Stimulated activated naive B cell treated with anti-CD40 and anti-IgM and Interleukin-4, amounts not matched to agents 10 μg/mL and 1 μg/mL and 100 μg/mL, for 72 hours (primary cell): ENCODE results near the gene LRFN2.
A peak's percentile ranks its signal among the peaks of the same experiment; 100 is the strongest.

Experiments
- ATAC-seq, 2 donors: fragments of 150-1000 bp; cut with Tn5 transposase; replicated peaks; 2 replicates each; pipeline ENCODE4 v1.10.0; 2021; ENCODE audit warnings: moderate library complexity in 1 of 2
- DNase-seq: peaks from one replicate; pipeline ENCODE4 v3.0.0; 2021
- H3K27ac Mint-ChIP-seq: one replicate; pipeline ENCODE4 v1.8.0; 2022; ENCODE audit warnings: mild to moderate bottlenecking, mixed read lengths
- H3K27me3 Mint-ChIP-seq, 2 donors: one replicate each; pipeline ENCODE4 v1.8.0; 2022; ENCODE audit warnings: mixed read lengths in 2 of 2
- H3K36me3 Mint-ChIP-seq, 2 donors: one replicate each; pipeline ENCODE4 v1.8.0; 2022; ENCODE audit warnings: mixed read lengths in 2 of 2, mild to moderate bottlenecking in 1 of 2
- H3K4me1 Mint-ChIP-seq, 2 donors: one replicate each; pipeline ENCODE4 v1.8.0; 2022; ENCODE audit warnings: mixed read lengths in 2 of 2, mild to moderate bottlenecking in 1 of 2
- H3K4me3 Mint-ChIP-seq, 2 donors: one replicate each; pipeline ENCODE4 v1.8.0; 2022; ENCODE audit warnings: mild to moderate bottlenecking in 2 of 2, mixed read lengths in 2 of 2, moderate library complexity in 1 of 2
- H3K9me3 Mint-ChIP-seq, 2 donors: one replicate each; pipeline ENCODE4 v1.8.0; 2022; ENCODE audit warnings: mixed read lengths in 2 of 2, mild to moderate bottlenecking in 1 of 2

Gene LRFN2

GRCh38 chr6:40577672-40578071 lies 9.5 kb downstream of the LRFN2 start:
- Mint-ChIP-seq H3K4me3 (no peak overlapping the region), H3K36me3 (no peaks in the 10 kb centered on the region), H3K9me3 (no peaks in the 10 kb centered on the region), H3K4me1 (peaks cover 4 to 8% of the 10 kb centered on the region in 2 donors), H3K27me3 (peaks cover 0 to 4% of the 10 kb centered on the region in 2 donors), H3K27ac (no peak overlapping the region)
- ATAC-seq (no peak), DNase-seq (no peak)

GRCh38 chr6:40573221-40573620 lies 13.9 kb downstream of the LRFN2 start:
- Mint-ChIP-seq H3K27me3 (peaks cover 0 to 4% of the 10 kb centered on the region in 2 donors), H3K27ac (no peak overlapping the region), H3K36me3 (no peaks in the 10 kb centered on the region), H3K9me3 (no peaks in the 10 kb centered on the region), H3K4me1 (peaks cover 9 to 25% of the 10 kb centered on the region in 2 donors), H3K4me3 (no peak overlapping the region)
- ATAC-seq (peak; percentile 79 to 82), DNase-seq (no peak)

GRCh38 chr6:40569162-40569910 lies 17.8 kb downstream of the LRFN2 start:
- ATAC-seq (peak; percentile 60 to 69), DNase-seq (no peak)
- no peaks in the 10 kb centered on the region for H3K36me3 Mint-ChIP-seq
- peak overlapping the region in 1 of 2 donors; percentile 10 for H3K4me3 Mint-ChIP-seq
- H3K27me3 Mint-ChIP-seq: no peaks in the 10 kb centered on the region
- no peak overlapping the region for H3K27ac Mint-ChIP-seq
- H3K4me1 Mint-ChIP-seq: peaks cover 9 to 25% of the 10 kb centered on the region in 2 donors
- no peaks in the 10 kb centered on the region for H3K9me3 Mint-ChIP-seq

- Mint-ChIP-seq H3K36me3 (no peaks in the 10 kb centered on the region), H3K4me3 (no peak overlapping the region), H3K27ac (no peak overlapping the region), H3K9me3 (no peaks in the 10 kb centered on the region), H3K4me1 (peaks cover 6 to 18% of the 10 kb centered on the region in 2 donors), H3K27me3 (no peaks in the 10 kb centered on the region)
- ATAC-seq: no peak
- no peak for DNase-seq
Measured at GRCh38 chr6:40568062-40568708, 19.0 kb downstream of the LRFN2 start.

GRCh38 chr6:40563111-40563510 lies 24.1 kb downstream of the LRFN2 start:
- no peak for DNase-seq
- Mint-ChIP-seq H3K4me1 (no peaks in the 10 kb centered on the region), H3K27me3 (no peaks in the 10 kb centered on the region), H3K4me3 (no peak overlapping the region), H3K36me3 (no peaks in the 10 kb centered on the region), H3K27ac (no peak overlapping the region), H3K9me3 (no peaks in the 10 kb centered on the region)
- no peak for ATAC-seq

- Mint-ChIP-seq H3K36me3 (no peaks in the 10 kb centered on the region), H3K27ac (no peak overlapping the region), H3K9me3 (no peaks in the 10 kb centered on the region), H3K4me1 (no peaks in the 10 kb centered on the region), H3K4me3 (no peak overlapping the region), H3K27me3 (no peaks in the 10 kb centered on the region)
- no peak for ATAC-seq
- DNase-seq: no peak
Measured at GRCh38 chr6:40559056-40559455, 28.1 kb downstream of the LRFN2 start.

GRCh38 chr6:40558102-40558501 lies 29.1 kb downstream of the LRFN2 start:
- no peak for DNase-seq
- no peaks in the 10 kb centered on the region for H3K9me3 Mint-ChIP-seq
- no peaks in the 10 kb centered on the region for H3K4me1 Mint-ChIP-seq
- ATAC-seq: no peak
- H3K4me3 Mint-ChIP-seq: no peak overlapping the region
- H3K27ac Mint-ChIP-seq: no peak overlapping the region
- H3K36me3 Mint-ChIP-seq: no peaks in the 10 kb centered on the region
- H3K27me3 Mint-ChIP-seq: no peaks in the 10 kb centered on the region

- Mint-ChIP-seq H3K4me1 (no peaks in the 10 kb centered on the region), H3K36me3 (no peaks in the 10 kb centered on the region), H3K27ac (no peak overlapping the region), H3K9me3 (no peaks in the 10 kb centered on the region), H3K4me3 (no peak overlapping the region), H3K27me3 (no peaks in the 10 kb centered on the region)
- ATAC-seq (no peak), DNase-seq (no peak)
Measured at GRCh38 chr6:40556881-40557280, 30.3 kb downstream of the LRFN2 start.

- H3K9me3 Mint-ChIP-seq: no peaks in the 10 kb centered on the region
- DNase-seq: no peak
- no peak overlapping the region for H3K27ac Mint-ChIP-seq
Measured at GRCh38 chr6:40556023-40556422, 31.1 kb downstream of the LRFN2 start.

GRCh38 chr6:40555092-40555491 lies 32.1 kb downstream of the LRFN2 start:
- Mint-ChIP-seq H3K4me3 (no peak overlapping the region), H3K4me1 (no peaks in the 10 kb centered on the region), H3K36me3 (no peaks in the 10 kb centered on the region), H3K27ac (no peak overlapping the region), H3K27me3 (no peaks in the 10 kb centered on the region), H3K9me3 (no peaks in the 10 kb centered on the region)
- DNase-seq (no peak), ATAC-seq (no peak)

More at GRCh38 chr6:40556023-40556422, 31.1 kb downstream of the LRFN2 start:
- H3K27me3 Mint-ChIP-seq: no peaks in the 10 kb centered on the region
- ATAC-seq: no peak
- no peak overlapping the region for H3K4me3 Mint-ChIP-seq
- no peaks in the 10 kb centered on the region for H3K36me3 Mint-ChIP-seq
- no peaks in the 10 kb centered on the region for H3K4me1 Mint-ChIP-seq

GRCh38 chr6:40552941-40553340 lies 34.2 kb downstream of the LRFN2 start:
- no peak for ATAC-seq
- Mint-ChIP-seq H3K27ac (no peak overlapping the region), H3K4me1 (no peaks in the 10 kb centered on the region), H3K27me3 (no peaks in the 10 kb centered on the region), H3K4me3 (no peak overlapping the region), H3K36me3 (no peaks in the 10 kb centered on the region), H3K9me3 (no peaks in the 10 kb centered on the region)
- no peak for DNase-seq

GRCh38 chr6:40551966-40552505 lies 35.1 kb downstream of the LRFN2 start:
- Mint-ChIP-seq H3K27ac (no peak overlapping the region), H3K27me3 (no peaks in the 10 kb centered on the region), H3K4me1 (no peaks in the 10 kb centered on the region)

GRCh38 chr6:40550202-40551101 lies 36.7 kb downstream of the LRFN2 start:
- H3K9me3 Mint-ChIP-seq: no peaks in the 10 kb centered on the region
- H3K36me3 Mint-ChIP-seq: no peaks in the 10 kb centered on the region
- no peak overlapping the region for H3K27ac Mint-ChIP-seq
- no peaks in the 10 kb centered on the region for H3K4me1 Mint-ChIP-seq
- ATAC-seq (peak; percentile 78 to 81), DNase-seq (peak; percentile 5)
- H3K4me3 Mint-ChIP-seq: no peak overlapping the region
- H3K27me3 Mint-ChIP-seq: no peaks in the 10 kb centered on the region

More at GRCh38 chr6:40551966-40552505, 35.1 kb downstream of the LRFN2 start:
- no peak for DNase-seq
- Mint-ChIP-seq H3K9me3 (no peaks in the 10 kb centered on the region), H3K4me3 (no peak overlapping the region), H3K36me3 (no peaks in the 10 kb centered on the region)
- no peak for ATAC-seq

- Mint-ChIP-seq H3K4me3 (no peak overlapping the region), H3K36me3 (no peaks in the 10 kb centered on the region), H3K27ac (no peak overlapping the region), H3K4me1 (no peaks in the 10 kb centered on the region), H3K9me3 (no peaks in the 10 kb centered on the region), H3K27me3 (no peaks in the 10 kb centered on the region)
- no peak for ATAC-seq
- DNase-seq: no peak
Measured at GRCh38 chr6:40545954-40546353, 41.2 kb downstream of the LRFN2 start.
